Thoracic aorta (tissue), 2 donors: ENCODE measurements around the gene ZNF202. TPM values are rescaled to one million over a fixed set of nuclear protein-coding genes. Genes with fewer than 3 reads are reported as not detected.

Source experiments
- ATAC-seq: fragments of 150-250 bp; one replicate; pipeline ENCODE4 v1.8.0; 2017; ENCODE audit warnings: low read depth; ENCODE audit not compliant: insufficient number of reproducible peaks, low FRiP score
- DNase-seq: peaks from one replicate; pipeline ENCODE4 v3.0.0-alpha.2; 2020; ENCODE audit warnings: low spot score
- H3K27ac ChIP-seq, 2 donors: fragments of 200-600 bp; sonication (generic); 1 replicate in 1 of 2; 2 replicates in 1 of 2; pipeline ENCODE4 v1.5.1; 2016; ENCODE audit warnings: mild to moderate bottlenecking in 2 of 2, moderate library complexity in 2 of 2
- H3K27me3 ChIP-seq: fragments of 200-600 bp; sonication (generic); replicated peaks from 2 replicates; pipeline ENCODE4 v1.6.0; 2016; ENCODE audit warnings: mild to moderate bottlenecking; ENCODE audit not compliant: insufficient read depth
- H3K36me3 ChIP-seq: fragments of 200-600 bp; sonication (generic); one replicate; pipeline ENCODE4 v1.5.1; 2016
- H3K4me1 ChIP-seq, 2 donors: fragments of 200-600 bp; sonication (generic); 1 replicate in 1 of 2; 2 replicates in 1 of 2; pipeline versions ENCODE4 v1.5.1 to v1.6.0; 2016; ENCODE audit warnings: low read depth in 2 of 2, mild to moderate bottlenecking in 1 of 2; ENCODE audit not compliant: control insufficient read depth in 1 of 2
- H3K4me3 ChIP-seq: fragments of 200-600 bp; sonication (generic); 2 replicates; pipeline ENCODE4 v1.5.1; 2016; ENCODE audit warnings: mild to moderate bottlenecking
- H3K9me3 ChIP-seq: fragments of 200-600 bp; sonication (generic); 2 replicates; pipeline ENCODE4 v1.5.1; 2016
- CTCF ChIP-seq: fragments of 200-600 bp; sonication (generic); IDR thresholded peaks from one replicate; pipeline ENCODE4 v1.5.1; 2019; ENCODE audit warnings: antibody characterized with exemption
- total RNA-seq, 2 donors: library from RNA; depleted of rRNA; stranded (reverse); fragments of >200 nt; gene quantifications; one replicate each; pipeline versions ENCODE4 v1.1.0 to v1.2.3, GENCODE V29; 2016

The ZNF202 gene
- total RNA-seq, 2 donors from 2014 or later: 3.9 to 10.9 TPM

- Histone ChIP-seq H3K4me3 (no peak overlapping the region), H3K4me1 (no peaks in the 10 kb centered on the region), H3K27ac (no peak overlapping the region), H3K36me3 (no peaks in the 10 kb centered on the region), H3K27me3 (no peaks in the 10 kb centered on the region), H3K9me3 (no peaks in the 10 kb centered on the region)
- DNase-seq (no peak), ATAC-seq (no peak)
- no peak for TF ChIP-seq CTCF
Observed at GRCh38 chr11:123681030-123681429, 60.4 kb downstream of the ZNF202 start.

GRCh38 chr11:123678246-123678645 is 63.2 kb downstream of the ZNF202 start:
- DNase-seq (no peak), ATAC-seq (no peak)
- TF ChIP-seq CTCF: no peak
- no peaks in the 10 kb centered on the region for H3K9me3 ChIP-seq
- H3K36me3 ChIP-seq: no peaks in the 10 kb centered on the region
- H3K27me3 ChIP-seq: no peaks in the 10 kb centered on the region
- no peaks in the 10 kb centered on the region for H3K4me1 ChIP-seq
- no peak overlapping the region for H3K27ac ChIP-seq
- H3K4me3 ChIP-seq: no peak overlapping the region

- DNase-seq (no peak), ATAC-seq (no peak)
- Histone ChIP-seq H3K9me3 (no peaks in the 10 kb centered on the region), H3K4me1 (no peaks in the 10 kb centered on the region), H3K27ac (no peak overlapping the region), H3K4me3 (no peak overlapping the region), H3K36me3 (no peaks in the 10 kb centered on the region), H3K27me3 (no peaks in the 10 kb centered on the region)
- no peak for TF ChIP-seq CTCF
Observed at GRCh38 chr11:123677510-123677909, 64.0 kb downstream of the ZNF202 start.

- no peaks in the 10 kb centered on the region for H3K27me3 ChIP-seq
- TF ChIP-seq CTCF: no peak
- DNase-seq: no peak
- H3K9me3 ChIP-seq: no peaks in the 10 kb centered on the region
- no peak overlapping the region for H3K4me3 ChIP-seq
- ATAC-seq: no peak
- H3K36me3 ChIP-seq: no peaks in the 10 kb centered on the region
- no peaks in the 10 kb centered on the region for H3K4me1 ChIP-seq
- no peak overlapping the region for H3K27ac ChIP-seq
Observed at GRCh38 chr11:123674297-123674696, 67.2 kb downstream of the ZNF202 start.

Other genes starting within 250 kb of the ZNF202 start
- gene SCN3B, start 87.0 kb downstream of the ZNF202 start, total RNA-seq: under 1 TPM in 1 of 2 donors, not detected in 1; 0.35 TPM
- not detected for gene OR6X1, start 12.9 kb upstream of the ZNF202 start, total RNA-seq
- not detected for gene OR6M1, start 64.7 kb upstream of the ZNF202 start, total RNA-seq
- not detected for gene TMEM225, start 144.0 kb upstream of the ZNF202 start, total RNA-seq
- not detected for gene OR8D4, start 160.5 kb upstream of the ZNF202 start, total RNA-seq
- not detected for gene OR4D5, start 198.0 kb upstream of the ZNF202 start, total RNA-seq
- gene OR6T1, start 202.2 kb upstream of the ZNF202 start, total RNA-seq: not detected
- not detected for gene OR10S1, start 236.1 kb upstream of the ZNF202 start, total RNA-seq